Measurements from ENCODE around the gene PRELID1. TPM values are rescaled to one million over a fixed set of nuclear protein-coding genes. Genes with fewer than 3 reads are reported as not detected.

PRELID1 gene
- total RNA-seq, 4 donors from 2014 or later, result 52.1 to 192 (median 142) TPM

DNA sequence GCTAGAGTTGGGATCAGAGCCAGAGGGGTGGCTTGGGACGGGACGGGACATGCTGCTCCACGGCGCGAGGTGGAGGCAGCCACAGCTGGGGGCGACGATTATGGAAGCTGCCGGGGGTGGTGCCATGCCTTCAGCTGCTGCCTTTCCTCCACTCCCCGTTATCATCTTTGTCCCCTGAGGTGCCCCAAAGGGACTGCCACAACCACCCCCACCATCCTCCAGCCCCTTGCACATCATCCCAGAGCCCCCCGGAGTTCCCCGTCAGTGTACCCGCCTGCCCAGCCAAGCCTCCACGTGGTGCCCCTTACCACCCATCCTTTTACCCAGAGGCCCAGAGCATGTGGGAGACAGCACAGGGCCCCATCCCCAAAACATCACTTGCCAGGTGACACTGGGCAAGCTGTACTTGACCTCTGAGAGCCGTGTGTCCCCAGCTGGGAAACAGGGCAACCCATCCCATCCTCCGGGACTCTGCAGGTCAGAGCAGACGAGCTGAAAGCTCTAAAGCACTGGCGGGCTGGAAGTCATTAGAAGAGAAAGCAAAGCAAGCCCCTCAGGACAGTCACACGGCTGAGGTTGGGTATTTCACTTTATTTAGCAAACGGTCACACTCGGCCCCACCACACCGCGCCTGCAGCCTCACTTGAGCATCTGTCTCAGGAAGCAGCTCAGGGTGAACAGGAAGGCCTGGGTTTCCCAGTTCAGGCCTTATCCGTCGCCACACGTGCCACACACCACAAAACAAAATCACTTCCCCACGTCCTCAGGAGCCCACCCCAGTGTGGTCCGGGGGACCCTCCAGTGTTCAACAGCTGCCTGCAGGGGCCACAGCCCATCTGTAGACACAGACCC is 27.6 kb downstream of the PRELID1 start:
- H3K27me3 ChIP-seq, result no peaks in the 10 kb centered on the region
- WGBS, 2 donors (ENCODE audit: low coverage in 1 of 2), result 80 to 81% methylated on average over 3 to 27 of the region's 27 CpGs
- H3K4me1 ChIP-seq, result peaks cover 0 to 3% (median 1%) of the 10 kb centered on the region in 4 donors
- in situ Hi-C loops (cut with MboI; ENCODE audit: low pct_ligation_motif_present in 1 of 4, low pct_unique_long_range_greater_than_20kb in 1 of 4, low sequenced_read_pairs in 3 of 4), result no loop called here
- H3K9me3 ChIP-seq, result no peaks in the 10 kb centered on the region
- H3K27ac ChIP-seq, result no peak overlapping the region
- H3K4me3 ChIP-seq, result no peak overlapping the region
- DNase-seq, result no peak
- intact Hi-C loops (cut with DNase I; ENCODE audit: low total_unique reads), result no loop called here
- no peak for TF ChIP-seq POLR2AphosphoS5 (IDR thresholded peaks at IDR 0.05)
- TF ChIP-seq POLR2A (IDR thresholded peaks at IDR 0.05), result no peak
- H3K36me3 ChIP-seq, result peaks cover 0 to 34% (median 13%) of the 10 kb centered on the region in 4 donors

- DNase-seq, result no peak
- in situ Hi-C loops (cut with MboI; ENCODE audit: low pct_ligation_motif_present in 1 of 4, low pct_unique_long_range_greater_than_20kb in 1 of 4, low sequenced_read_pairs in 3 of 4) (no loop called here), intact Hi-C loops (cut with DNase I; ENCODE audit: low total_unique reads) (no loop called here)
- Histone ChIP-seq H3K4me3 (no peak overlapping the region), H3K9me3 (no peaks in the 10 kb centered on the region), H3K27ac (no peak overlapping the region), H3K27me3 (no peaks in the 10 kb centered on the region), H3K4me1 (no peaks in the 10 kb centered on the region), H3K36me3 (peaks cover 0 to 44% (median 18%) of the 10 kb centered on the region in 4 donors)
- TF ChIP-seq POLR2A (IDR thresholded peaks at IDR 0.05) (no peak), CTCF (IDR thresholded peaks at IDR 0.05) (no peak), EP300 (IDR thresholded peaks at IDR 0.05; ENCODE audit: low read depth) (no peak), POLR2AphosphoS5 (IDR thresholded peaks at IDR 0.05) (no peak)
- WGBS, 2 donors (ENCODE audit: low coverage in 1 of 2), result 91 to 92% methylated on average over 6 to 33 of the region's 35 CpGs
Observed at GRCh38 chr5:177332031-177332895, 28.7 kb downstream of the PRELID1 start.

DNA sequence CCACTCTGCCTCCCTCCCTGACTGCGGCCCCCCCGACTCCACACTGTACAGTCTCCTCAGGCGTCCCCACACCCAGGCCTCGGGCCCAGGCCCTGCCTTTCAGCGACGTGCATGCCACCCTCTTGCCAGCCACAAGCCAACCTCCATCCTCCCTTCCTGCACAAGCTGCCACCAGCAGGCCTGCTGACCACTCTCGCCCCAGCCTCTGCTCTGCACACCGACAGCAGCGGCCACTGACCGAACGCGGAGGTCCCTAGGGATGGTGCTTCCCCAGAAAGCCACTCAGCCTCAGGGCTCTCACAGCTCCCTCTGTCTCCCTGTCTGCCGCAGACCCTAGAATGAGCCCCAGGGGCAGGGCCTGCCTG is 29.3 kb downstream of the PRELID1 start:
- in situ Hi-C loops (cut with MboI; ENCODE audit: low pct_ligation_motif_present in 1 of 4, low pct_unique_long_range_greater_than_20kb in 1 of 4, low sequenced_read_pairs in 3 of 4) (no loop called here), intact Hi-C loops (cut with DNase I; ENCODE audit: low total_unique reads) (no loop called here)
- H3K36me3 ChIP-seq, result peaks cover 0 to 46% (median 21%) of the 10 kb centered on the region in 4 donors
- no peaks in the 10 kb centered on the region for H3K27me3 ChIP-seq
- H3K9me3 ChIP-seq, result no peaks in the 10 kb centered on the region
- no peak overlapping the region for H3K4me3 ChIP-seq
- DNase-seq, result no peak
- H3K4me1 ChIP-seq, result no peaks in the 10 kb centered on the region
- no peak overlapping the region for H3K27ac ChIP-seq
- TF ChIP-seq EP300 (IDR thresholded peaks at IDR 0.05; ENCODE audit: low read depth) (no peak), POLR2A (IDR thresholded peaks at IDR 0.05) (no peak)
- WGBS, 2 donors (ENCODE audit: low coverage in 1 of 2), result 95% methylated on average over 13 of the region's 13 CpGs; no CpG with 5 or more reads in 1 of the 2 donors

- Histone ChIP-seq H3K4me3 (no peak overlapping the region), H3K36me3 (peaks cover 0 to 46% (median 21%) of the 10 kb centered on the region in 4 donors), H3K27me3 (no peaks in the 10 kb centered on the region), H3K4me1 (no peaks in the 10 kb centered on the region), H3K27ac (no peak overlapping the region), H3K9me3 (no peaks in the 10 kb centered on the region)
- intact Hi-C loops (cut with DNase I; ENCODE audit: low total_unique reads) (no loop called here), in situ Hi-C loops (cut with MboI; ENCODE audit: low pct_ligation_motif_present in 1 of 4, low pct_unique_long_range_greater_than_20kb in 1 of 4, low sequenced_read_pairs in 3 of 4) (no loop called here)
- TF ChIP-seq POLR2AphosphoS5 (IDR thresholded peaks at IDR 0.05) (no peak), POLR2A (IDR thresholded peaks at IDR 0.05) (no peak), CTCF (IDR thresholded peaks at IDR 0.05) (no peak), EP300 (IDR thresholded peaks at IDR 0.05; ENCODE audit: low read depth) (no peak)
- 92% methylated on average over 16 of the region's 16 CpGs; no CpG with 5 or more reads in 1 of the 2 donors for WGBS, 2 donors (ENCODE audit: low coverage in 1 of 2)
- DNase-seq, result no peak
Observed at GRCh38 chr5:177333420-177334154, 30.0 kb downstream of the PRELID1 start.

Data from transverse colon (tissue), 4 donors.